Measurements from ENCODE around the gene ARAP2.

ARAP2 gene

GRCh38 chr4:36111172-36111571 is 133.1 kb downstream of the ARAP2 start:
- TF ChIP-seq, protein P1, sequence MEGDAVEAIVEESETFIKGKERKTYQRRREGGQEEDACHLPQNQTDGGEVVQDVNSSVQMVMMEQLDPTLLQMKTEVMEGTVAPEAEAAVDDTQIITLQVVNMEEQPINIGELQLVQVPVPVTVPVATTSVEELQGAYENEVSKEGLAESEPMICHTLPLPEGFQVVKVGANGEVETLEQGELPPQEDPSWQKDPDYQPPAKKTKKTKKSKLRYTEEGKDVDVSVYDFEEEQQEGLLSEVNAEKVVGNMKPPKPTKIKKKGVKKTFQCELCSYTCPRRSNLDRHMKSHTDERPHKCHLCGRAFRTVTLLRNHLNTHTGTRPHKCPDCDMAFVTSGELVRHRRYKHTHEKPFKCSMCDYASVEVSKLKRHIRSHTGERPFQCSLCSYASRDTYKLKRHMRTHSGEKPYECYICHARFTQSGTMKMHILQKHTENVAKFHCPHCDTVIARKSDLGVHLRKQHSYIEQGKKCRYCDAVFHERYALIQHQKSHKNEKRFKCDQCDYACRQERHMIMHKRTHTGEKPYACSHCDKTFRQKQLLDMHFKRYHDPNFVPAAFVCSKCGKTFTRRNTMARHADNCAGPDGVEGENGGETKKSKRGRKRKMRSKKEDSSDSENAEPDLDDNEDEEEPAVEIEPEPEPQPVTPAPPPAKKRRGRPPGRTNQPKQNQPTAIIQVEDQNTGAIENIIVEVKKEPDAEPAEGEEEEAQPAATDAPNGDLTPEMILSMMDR (IDR thresholded peaks at IDR 0.05; ENCODE audit: low read length, missing control alignments) = no peak
- peak; percentile 6 for DNase-seq (ENCODE audit: low read depth)
- no peak overlapping the region for H3K4me3 ChIP-seq (replicated peaks; ENCODE audit: low read depth, low read length)

DNA sequence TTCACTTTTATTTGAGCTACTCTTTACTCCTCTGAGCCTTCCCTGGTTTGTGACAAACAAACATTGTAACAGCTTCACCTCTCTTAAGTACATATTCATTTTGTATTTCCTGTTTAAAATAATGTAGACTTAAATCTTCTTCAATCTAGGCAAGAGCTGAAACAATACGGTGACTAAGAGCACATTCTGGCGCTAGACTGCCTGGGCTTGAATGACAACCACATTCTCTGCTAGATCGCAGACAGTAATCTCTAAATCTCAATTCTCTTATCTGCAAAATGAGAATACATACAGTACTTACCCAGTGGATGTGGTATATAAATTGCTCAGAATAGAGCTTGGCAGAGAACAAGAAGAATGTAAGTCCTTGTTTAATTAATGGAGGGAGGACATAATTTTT is 144.8 kb downstream of the ARAP2 start:
- peak; percentile 5 for DNase-seq (ENCODE audit: low read depth)
- no peak overlapping the region for H3K4me3 ChIP-seq (replicated peaks; ENCODE audit: low read depth, low read length)
- TF ChIP-seq, protein P1 (IDR thresholded peaks at IDR 0.05; ENCODE audit: low read length, missing control alignments) = no peak

DNA sequence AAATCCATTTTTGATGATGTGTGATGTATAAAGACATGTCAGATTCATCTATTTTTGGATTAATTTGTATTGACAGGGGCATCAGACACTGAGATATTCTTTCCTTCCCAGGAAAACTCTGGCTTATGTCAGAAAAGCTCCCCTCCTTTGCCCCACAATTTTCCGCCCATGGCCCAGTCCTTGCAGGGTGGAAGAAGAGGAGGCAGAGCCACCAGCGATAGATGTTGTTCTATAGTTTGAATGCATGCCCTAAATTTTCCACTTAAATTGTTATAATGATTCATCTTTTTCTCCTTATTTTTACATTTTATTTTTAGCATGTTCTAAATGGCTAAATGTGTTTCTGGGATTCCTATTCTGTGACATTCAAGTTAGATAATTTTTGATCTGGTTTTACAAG is 149.3 kb downstream of the ARAP2 start:
- DNase-seq (ENCODE audit: low read depth) = no peak
- TF ChIP-seq, protein P1 (IDR thresholded peaks at IDR 0.05; ENCODE audit: low read length, missing control alignments) = no peak
- no peak overlapping the region for H3K4me3 ChIP-seq (replicated peaks; ENCODE audit: low read depth, low read length)

DNA sequence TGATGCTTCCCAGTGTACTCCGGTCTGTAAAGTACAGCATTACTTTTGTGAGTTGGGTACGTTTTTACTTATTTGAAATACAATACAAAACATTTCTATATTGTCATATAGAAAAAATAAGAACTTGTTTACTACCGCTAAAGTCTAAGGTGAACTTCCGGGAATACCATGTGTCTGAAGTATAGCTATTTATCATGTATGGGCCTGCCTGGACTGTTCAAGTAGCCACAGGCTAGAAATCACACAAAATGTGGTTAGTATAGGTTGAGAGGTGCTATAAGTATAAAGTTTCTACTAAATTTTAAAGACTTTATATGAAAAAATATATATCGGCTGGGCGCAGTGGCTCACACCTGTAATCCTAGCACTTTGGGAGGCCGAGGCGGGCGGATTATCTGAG is 152.3 kb downstream of the ARAP2 start:
- TF ChIP-seq, protein P1 (IDR thresholded peaks at IDR 0.05; ENCODE audit: low read length, missing control alignments) = no peak
- no peak for DNase-seq (ENCODE audit: low read depth)
- no peak overlapping the region for H3K4me3 ChIP-seq (replicated peaks; ENCODE audit: low read depth, low read length)

DNA sequence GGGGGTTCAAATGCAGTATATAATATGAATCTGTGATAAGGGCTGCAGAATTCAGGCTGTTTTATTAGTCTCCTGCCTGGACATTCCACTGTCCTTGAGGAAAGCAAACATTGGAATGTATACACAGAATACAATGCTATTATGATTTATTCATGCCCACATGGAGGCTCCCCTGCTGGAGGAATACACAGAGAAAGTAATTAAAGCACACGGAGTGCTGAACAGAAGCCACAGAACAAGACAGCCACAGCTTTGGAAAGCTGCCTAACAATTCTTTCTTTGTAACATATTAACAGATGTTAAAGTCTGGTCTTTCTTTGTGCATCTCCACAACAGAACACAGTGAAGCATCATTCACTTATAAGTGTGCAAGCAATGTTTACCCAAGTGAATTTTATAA is 155.8 kb downstream of the ARAP2 start:
- no peak overlapping the region for H3K4me3 ChIP-seq (replicated peaks; ENCODE audit: low read depth, low read length)
- TF ChIP-seq, protein P1 (IDR thresholded peaks at IDR 0.05; ENCODE audit: low read length, missing control alignments) = no peak
- DNase-seq (ENCODE audit: low read depth) = no peak

GRCh38 chr4:36086261-36086786 is 158.0 kb downstream of the ARAP2 start:
- DNase-seq (ENCODE audit: low read depth) = no peak
- no peak overlapping the region for H3K4me3 ChIP-seq (replicated peaks; ENCODE audit: low read depth, low read length)
- TF ChIP-seq, protein P1 (IDR thresholded peaks at IDR 0.05; ENCODE audit: low read length, missing control alignments) = no peak

DNA sequence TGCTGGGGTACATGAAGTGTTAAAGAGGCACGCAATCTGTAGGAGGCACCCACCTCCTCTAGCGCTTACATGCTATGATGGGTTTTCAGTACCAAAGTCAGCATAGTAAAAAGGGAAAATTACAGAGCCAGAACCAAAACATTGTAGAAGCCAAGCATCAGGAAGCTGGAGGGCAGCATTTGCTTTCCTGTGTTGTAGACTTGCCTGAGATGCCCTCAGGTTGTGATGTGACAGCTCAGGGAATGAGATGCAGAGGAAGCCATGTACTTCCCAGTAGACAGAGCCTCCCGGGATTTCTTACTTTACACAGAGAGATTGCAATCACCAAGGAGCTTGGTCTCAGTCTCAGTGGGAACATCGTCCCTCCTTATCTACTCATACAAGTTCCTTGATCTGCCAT is 161.5 kb downstream of the ARAP2 start:
- TF ChIP-seq, protein P1 (IDR thresholded peaks at IDR 0.05; ENCODE audit: low read length, missing control alignments) = no peak
- H3K4me3 ChIP-seq (replicated peaks; ENCODE audit: low read depth, low read length) = no peak overlapping the region
- no peak for DNase-seq (ENCODE audit: low read depth)
